SHP77 treated with DMSO at 0.1 percent for 48 hours (cell line): ENCODE measurements around the gene CLIP1.
A peak's percentile ranks its signal among the peaks of the same experiment; 100 is the strongest.

Source experiments
- DNase-seq: peaks from one replicate; lab custom pipeline; 2025; lab: John Stamatoyannopoulos, UW

CLIP1 gene

DNA sequence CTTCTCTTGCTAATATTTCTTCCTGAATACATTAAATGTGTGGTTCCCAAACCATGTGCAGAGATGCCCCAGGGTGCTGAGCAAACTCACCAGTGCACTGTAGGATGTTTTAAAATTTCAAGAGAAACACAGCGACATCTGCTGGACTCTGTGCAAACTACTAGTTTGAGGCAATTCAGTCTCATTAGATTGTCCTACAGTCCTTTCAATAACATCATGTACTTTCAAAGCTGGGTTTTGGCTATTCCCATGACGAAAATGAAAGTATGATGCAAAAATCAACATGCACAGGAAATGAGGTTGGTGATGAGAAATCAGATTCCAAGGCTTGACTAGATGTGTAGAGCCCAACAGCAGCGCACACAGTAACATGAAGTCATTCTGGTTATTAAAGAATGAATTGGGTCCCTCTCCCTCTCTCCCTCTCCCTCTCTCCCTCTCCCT, 66.3 kb downstream of the CLIP1 start:
- peak; percentile 44 for DNase-seq

DNA sequence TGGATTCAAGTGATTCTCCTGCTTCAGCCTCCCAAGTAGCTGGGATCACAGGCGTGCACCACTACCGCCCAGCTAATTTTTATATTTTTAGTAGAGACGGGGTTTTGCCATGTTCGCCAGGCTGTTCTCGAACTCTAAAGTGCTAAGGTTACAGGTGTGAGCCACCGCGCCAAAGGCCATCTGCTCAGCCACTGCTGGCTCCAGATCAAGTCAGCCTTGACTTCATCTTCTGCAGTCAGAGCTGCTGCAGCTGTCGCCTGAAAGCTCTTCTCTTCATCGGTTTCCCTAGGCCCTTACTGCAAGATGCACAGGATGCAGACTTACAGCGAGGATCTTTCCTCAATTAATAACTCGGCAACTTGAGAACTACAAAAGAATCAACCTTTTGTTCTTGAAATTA, 66.8 kb downstream of the CLIP1 start:
- DNase-seq, result no peak

DNA sequence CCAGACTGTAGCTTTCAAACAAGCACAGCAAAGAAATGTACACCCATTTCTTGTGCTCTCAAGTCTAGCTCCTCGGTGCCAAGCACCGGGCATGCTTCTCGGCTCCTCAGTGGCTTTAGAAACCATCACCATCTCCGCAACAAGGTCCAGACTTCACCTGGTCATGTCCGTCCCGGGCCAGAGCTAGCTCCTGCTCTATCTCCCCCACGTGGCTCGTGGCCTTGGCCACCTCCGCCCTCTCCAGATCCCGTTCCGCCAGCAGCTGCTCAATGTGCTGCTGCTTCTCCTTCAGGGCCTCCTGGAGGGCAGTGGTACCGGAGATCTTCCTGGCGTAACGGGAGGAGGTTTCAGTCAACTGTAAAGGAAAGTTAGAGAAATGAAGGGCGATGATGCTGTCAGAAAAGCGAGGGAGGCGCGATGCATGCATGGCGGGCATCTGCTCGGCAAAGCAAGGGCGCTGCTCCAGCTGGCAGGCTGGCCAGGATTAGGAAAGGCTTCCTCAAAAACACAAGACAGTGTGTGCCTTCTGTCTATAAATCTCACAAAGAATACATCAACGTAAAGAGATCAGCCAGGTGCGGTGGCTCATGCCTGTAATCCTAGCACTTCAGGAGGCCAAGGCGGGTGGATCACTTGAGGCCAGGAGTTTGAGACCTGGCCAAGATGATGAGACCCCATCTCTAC, 67.4 kb downstream of the CLIP1 start:
- no peak for DNase-seq

DNA sequence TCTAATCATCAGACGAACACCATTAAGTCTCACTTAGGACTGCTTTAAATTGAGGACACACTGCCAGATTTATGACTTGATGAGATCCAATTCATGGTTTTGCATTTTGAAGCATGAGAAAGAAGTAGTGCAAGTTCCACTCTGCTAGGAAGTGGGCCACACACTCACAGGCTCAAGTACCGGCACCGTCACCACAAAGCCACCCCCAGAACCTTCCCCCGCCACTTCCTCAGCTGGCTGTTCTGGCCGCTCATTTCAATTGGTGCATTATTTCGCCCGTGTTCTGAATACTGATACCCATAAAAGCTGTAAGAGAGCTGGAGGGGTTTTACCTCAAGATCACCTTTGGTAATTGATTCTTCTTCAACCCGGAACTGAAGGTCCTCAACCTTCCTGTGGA, 70.1 kb downstream of the CLIP1 start:
- DNase-seq, result no peak

DNA sequence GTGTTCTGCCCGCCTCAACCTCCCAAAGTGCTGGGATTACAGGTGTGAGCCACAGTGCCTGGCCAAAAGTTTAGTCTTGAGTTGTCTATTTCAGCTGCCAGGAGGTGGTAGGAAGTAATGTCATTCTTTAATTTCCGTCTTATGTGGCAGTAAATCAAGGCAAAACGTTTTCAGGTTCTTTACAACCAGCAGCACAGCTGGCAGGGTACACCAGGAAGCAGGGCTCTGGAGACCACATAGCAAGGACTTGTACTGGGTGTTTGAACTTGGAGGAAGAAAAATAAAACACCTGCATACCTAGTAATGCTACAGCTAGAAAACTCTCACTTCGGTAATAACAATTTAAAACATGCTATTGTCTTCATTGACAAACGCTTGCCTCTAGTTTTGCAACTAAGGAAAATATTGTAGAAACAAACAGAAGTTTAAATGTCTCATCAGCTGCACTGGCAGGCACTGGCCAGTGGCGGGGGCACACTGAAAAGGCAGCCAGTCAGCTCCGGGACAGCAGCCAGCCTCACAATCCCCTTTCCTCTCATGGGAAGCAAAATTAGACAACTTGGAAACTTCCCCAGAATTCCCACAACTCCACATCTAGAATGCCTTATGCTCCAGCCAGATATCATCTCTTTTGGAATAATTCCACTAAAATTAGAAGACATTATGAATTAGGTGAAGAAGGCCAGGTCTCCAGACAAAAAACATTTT, 72.2 kb downstream of the CLIP1 start:
- no peak for DNase-seq

DNA sequence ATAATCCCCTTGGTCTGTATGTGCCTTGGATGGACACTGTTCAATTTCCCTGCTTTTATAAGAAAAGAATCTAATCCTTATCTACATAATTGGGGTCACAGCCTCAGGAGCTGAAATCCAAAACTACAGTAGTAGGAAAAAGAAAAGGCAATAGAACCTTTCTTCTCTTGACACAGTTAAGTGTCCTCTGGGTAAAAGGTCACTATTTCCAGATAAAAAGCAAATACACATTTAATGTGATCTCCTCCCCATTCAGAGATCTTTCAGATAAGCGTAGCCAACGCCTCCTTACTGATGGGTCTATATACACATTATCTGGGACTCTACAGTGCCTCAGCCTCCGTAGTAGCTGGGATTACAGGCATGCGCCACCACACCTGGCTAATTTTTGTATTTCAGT, 73.4 kb downstream of the CLIP1 start:
- DNase-seq, result no peak

DNA sequence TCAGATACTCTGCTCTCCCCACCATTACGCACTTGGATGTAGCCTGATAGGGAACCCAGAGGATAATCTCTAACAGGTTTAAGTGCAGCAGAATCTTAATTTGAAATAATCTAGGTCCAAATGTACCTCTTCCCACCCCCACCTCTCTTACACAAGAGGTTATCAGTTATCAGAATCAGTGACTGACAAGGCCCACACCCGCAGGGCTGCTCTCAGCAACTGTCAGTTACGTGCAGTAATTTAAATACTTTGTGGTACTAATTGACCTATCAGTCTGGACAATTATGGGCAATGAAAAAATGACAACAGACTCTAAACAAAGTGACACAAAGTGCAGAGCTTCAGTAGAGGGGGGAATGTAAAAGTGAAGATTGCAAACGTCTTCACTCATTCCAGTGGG, 74.0 kb downstream of the CLIP1 start:
- DNase-seq, result no peak

DNA sequence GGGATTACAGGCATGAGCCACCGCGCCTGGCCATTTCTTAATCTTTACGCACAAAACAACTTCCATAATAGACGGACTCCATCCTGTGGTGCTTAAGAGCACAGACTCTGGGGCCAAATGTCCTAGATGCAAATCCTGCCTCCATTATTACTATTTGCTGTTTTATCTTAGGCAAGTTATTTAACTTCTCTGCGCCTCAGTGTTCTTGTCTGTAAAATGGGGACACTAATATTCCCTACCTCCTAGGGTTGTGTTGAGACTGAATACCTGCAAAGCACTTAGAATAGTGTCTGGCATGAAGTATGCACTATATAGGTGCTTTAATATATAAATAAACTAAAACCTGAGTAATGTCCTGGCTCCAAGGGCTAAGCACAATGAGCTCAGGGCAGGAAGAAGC, 76.4 kb downstream of the CLIP1 start:
- no peak for DNase-seq

DNA sequence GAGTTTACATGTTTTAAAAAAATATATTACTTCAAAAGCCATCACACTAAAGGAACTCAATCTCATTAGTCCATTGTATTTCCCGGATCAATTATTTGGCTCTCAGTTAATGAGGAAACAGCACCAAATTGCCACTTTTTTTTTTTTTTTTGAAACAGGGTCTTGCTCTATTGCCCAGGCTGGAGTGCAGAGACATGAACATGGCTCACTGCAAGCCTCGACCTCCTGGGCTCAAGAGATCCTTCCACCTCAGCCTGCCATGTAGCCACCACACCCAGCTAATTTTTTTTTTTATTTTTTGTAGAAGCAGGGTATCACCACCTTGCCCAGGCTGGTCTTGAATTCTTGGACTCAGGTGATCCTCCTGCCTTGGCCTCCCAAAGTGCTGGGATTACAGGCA, 77.4 kb downstream of the CLIP1 start:
- DNase-seq, result no peak

DNA sequence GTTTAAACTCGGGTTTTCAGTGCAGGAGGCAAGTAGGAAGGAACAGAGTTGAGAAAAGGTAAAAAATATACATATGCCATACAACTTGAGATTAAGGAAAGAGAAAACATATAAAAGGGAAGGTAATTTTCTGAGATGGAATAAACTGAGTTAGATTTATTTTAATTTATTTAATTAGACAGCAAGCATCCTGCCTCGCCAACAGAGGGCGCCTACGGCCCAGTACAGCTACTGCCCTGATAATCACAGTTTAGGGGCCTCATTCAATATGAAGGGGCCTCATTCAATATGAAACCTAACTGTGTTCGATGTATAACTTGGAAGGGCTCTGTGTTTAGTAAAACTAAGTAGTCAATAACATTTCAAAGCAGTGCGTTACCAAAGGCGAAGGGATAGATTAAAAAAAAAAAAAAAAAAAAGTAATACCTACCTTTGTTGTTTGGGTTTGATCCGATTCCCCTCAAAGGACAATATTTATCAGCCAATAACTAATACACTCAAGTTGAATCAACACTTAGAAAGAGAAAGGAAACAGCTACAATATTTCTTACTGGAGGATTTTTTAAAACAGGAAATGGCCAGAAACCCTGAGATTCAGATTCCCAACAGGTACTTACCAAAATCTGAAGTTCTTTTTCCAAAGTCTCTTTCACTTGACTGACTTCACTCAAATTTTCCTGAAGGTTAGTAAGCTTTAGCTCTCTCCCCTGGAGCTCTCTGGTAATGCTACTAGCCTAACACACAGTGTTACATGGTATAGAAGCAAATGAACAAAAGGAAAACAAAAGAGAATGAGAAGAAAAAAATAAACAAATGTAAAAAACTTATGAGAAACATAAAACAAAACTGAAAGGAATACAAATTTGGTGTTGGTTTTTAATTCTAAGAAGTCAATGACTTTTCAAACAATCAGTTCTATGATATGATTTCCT, 86.2 kb downstream of the CLIP1 start:
- peak; percentile 6 for DNase-seq

DNA sequence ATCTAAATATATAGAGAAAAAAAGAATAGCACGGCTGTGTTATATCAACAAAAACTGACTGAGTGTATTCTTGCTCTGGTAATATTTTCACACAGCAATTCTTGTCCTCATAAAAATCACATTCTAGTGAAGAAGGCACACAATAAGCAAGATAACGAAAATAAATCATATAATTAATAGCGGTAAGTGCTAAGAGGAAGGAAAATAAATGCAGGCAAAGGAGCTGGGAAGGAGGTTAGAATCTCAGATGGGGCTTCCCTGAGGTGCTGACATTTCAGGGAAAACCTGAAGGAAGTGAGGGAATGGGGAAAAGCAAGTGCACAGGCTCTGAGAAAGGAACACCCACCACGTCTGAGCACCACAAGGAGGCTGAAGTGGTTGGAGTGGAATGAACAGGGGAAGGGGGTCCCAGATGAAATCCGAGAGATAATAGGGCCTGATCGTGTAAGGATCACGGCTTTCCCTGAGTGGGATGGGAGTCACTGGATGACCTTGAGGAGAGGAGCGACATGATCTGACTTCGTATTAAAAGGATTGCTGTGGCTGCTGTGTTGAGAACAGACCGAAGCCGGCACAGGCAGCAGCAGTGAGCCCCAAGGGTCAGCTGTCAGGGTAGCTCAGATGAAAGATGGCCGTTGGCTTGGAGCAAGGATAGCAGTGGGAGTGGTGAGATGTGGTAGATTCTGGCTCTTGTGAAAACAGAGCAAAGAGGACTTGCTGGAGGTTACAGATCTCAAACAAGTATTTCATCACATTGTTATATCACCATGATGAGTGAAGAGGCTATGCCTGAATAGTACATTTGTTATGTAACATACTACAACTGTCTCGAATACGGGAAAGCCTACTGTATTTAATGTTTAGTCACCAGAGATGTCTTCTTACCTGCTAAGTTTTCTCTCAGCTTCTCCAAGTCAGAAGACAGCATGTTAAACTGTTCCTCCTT, 89.1 kb downstream of the CLIP1 start:
- DNase-seq, result no peak

DNA sequence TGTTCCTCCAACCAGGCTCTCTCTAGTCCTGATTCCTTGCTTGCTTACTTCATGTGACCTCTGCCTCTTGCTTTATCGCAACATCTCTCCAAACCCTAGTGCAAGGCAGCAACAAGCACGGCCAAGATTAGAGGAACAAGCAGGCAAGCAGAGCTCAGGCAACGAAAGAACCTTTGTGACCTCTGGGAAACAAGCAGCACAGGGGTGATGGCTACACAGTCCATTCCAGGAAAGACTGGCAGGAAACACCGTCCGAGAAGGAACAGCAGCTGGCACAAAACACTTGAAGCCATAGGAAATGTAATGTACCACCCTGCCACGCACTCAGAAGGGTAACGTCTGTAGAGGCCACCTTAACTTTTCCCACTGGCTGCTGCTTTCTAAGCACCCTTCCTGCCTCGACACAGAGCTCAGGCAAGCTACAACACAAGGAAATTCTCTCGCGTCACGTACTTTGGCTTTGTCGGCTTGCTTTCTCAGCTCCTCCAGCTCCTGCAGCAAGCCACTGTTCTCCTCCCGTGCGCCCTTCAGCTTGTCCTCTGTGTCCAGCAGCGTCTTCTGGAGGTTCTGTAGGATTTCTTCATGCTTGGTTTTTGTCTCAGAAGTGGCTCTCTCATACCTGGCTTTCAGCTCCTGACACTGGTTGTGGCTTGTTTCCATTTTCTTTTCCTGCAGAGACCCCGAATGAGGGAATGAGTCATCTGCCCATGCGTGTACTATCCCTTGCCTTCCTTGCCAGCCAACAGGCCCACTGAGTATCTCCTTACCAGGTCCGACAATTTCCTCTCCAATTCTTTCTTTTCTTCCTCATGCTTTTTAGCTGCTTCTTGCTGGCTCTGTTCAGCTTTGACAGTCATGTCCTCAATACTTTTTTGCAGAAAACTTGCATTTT, 94.7 kb downstream of the CLIP1 start:
- DNase-seq, result no peak

DNA sequence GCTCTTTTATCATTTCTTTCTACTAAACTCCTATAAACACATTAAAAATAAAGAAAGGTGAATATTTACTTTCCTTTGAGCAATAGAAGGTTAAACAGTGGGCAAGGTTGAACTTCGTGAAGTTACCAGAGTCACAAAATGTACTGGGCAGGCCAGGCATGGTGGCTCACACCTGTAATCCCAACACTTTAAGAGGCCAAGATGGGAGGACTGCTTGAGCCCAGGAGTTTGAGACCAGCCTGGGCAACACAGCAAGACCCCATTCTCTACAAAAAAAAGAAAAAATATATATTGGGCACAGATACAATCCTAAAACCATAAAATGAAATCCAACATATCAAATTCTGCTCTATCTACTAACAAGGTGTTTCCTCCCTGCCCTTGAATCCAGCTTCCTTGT, 95.5 kb downstream of the CLIP1 start:
- no peak for DNase-seq

DNA sequence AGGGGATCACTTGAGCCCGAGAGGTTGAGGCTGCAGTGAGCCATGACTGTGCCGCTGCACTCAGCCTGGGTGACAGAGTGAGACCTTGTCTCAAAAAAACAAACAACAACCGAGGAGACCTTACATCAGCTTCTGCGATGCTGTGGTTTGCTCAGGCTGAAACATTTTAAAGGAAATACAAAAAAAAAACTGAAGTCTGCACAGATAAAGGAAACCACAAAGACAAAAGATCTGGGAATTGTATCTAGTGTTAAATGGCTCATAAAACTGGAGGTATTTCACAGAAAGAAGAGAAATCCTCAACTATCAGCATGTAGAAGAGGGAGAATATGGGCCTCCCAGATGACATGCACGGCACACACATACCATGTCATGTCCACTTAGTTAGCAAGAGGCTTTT, 95.9 kb downstream of the CLIP1 start:
- DNase-seq, result no peak

DNA sequence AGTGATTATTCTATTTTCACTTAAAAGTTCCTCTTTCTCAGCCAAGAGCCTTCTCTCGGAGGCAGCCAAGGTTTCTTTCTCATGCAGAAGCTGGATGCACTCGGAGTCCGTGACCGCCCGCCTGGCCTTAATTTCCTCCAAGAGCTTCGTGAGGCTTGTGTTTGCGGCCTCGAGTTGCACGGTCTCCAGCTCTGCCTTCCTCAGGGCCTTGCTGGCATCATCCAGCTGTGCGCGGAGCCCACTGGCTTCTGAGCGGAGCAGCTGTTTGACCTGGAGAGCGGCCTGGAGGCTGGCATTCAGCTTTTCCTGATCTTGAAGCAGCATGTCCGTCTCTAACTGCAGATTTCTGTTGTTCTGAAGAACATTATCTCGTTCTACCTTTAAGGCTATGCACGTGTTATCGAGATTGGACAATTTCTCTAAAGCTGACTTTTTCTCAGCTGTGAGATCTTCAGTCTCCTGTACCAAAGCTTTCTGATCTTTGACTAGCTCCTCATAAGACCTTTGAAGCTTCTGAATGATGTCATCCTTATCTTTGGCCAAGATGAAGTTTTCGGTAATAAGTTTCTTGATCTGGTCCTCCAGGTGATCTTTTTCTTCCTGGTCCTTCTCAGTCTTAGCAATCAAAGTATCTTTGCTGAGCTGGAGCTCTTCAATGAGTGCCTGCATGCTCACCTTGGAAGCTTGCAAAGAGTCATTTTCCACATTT, 99.0 kb downstream of the CLIP1 start:
- DNase-seq, result no peak

DNA sequence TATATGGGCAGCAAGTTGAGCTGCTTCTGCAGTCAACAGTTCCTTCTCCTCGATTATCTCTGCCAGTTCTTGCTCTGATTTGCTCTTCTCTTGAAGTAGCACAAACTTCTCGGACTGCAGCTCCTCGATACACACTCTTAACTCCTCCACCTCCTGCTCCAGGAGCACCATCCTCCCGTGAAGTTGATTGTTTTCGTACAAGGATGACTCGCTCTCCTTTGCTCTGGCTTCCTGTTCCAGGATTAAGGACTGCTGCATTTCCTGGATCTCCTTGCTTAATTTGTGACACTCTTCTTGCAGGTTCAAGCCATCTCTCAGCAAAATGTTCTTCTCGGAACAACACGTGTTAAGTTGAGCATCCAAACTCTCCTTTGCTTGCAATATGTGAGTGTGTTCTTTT, 100.0 kb downstream of the CLIP1 start:
- DNase-seq, result no peak

DNA sequence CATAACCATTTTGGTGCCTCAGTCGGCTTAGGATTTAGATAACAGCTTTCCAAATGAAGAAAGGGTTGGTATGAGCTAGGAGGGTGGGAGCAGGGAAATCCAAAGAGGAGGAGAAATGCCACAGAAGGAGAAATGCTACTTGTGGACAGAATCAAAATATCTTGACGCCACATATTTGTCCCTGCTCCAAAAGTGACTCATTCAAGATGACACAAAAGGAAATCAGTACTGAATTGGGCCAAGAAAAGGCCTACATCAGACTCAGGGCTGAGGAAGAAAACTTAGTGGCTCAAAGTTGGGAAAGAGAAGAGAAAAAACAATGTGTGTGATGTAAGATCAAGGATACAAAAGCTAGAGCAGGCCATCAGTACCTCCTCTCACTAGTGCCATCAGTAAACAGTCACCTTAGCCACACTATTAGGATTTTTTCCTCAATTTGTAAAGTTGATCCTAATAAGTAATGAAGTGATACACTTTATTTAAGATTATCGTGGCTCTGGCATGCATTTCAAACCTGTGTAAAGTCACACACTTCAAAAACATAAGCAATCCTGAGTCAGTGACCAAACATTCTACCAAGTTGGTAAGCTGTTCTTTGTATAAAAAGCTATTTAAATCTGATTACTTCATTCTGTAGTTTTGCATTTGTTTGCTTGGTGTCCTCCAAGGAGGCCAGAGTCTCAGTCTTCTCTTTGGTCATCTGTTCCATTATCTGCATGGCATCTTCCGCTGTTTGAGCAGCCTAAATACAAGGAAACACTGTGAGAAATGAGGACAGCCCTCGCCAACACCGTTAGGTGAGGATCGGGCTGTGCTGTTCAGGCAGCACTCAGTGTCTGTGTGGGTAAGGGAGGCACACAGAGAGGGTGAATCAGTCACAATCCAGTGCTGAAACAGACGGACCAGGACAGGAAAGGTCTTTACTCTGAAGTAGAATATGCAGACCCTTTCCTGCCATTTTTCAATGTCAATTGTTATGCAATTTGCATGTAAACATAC, 103.6 kb downstream of the CLIP1 start:
- DNase-seq, result no peak

DNA sequence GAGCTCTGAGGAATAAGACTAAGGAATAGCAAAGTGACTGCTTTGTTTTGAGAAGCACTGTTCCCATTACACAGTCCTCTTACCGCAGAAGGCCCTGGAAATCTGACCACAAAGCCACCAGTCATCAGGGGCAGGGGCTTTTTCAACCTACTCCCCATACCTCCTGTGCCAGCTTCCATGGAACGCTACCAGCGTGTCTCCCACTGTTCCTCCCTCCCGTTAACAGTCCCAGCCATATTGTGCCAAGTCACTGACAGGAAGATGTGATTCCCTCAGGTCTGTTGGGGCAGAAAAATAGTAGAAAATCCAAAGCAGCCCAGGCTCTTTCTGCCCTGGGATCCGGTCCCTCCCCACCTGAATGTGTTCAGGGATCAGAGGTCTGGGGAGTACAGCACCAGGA, 109.5 kb downstream of the CLIP1 start:
- no peak for DNase-seq

DNA sequence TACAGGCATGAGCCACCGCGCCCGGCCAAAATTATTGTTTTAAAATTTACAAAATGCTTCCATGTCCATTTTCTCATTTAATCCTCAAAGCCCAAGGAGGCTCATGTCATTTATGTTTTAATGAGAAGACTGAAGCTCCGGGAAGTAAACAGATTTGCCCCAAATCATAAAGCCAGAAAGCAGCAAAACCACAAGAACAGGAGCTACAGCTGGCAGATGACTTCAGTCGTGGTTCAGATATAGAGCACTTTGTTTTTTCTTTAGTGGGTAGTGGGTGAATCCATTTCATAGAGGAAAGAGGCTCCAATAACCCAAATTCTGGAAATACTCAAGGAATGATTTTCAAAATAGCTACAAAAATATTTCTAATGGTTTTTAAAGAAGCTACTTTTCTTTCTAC, 110.8 kb downstream of the CLIP1 start:
- DNase-seq, result no peak
